Measurements from ENCODE around the gene SREBF1. TPM values are rescaled to one million over a fixed set of nuclear protein-coding genes. Genes with fewer than 3 reads are reported as not detected.
"Not testable (repeated sequence)": the region's sequence is repeated elsewhere in the genome, so short reads cannot be mapped to it uniquely, and the experiment has no call there.

Gene SREBF1
- total RNA-seq, 5 donors from 2014 or later (not counting 1 experiment from before 2014, with no cell fraction given) = 24.6 to 279 (median 38.9) TPM

DNA sequence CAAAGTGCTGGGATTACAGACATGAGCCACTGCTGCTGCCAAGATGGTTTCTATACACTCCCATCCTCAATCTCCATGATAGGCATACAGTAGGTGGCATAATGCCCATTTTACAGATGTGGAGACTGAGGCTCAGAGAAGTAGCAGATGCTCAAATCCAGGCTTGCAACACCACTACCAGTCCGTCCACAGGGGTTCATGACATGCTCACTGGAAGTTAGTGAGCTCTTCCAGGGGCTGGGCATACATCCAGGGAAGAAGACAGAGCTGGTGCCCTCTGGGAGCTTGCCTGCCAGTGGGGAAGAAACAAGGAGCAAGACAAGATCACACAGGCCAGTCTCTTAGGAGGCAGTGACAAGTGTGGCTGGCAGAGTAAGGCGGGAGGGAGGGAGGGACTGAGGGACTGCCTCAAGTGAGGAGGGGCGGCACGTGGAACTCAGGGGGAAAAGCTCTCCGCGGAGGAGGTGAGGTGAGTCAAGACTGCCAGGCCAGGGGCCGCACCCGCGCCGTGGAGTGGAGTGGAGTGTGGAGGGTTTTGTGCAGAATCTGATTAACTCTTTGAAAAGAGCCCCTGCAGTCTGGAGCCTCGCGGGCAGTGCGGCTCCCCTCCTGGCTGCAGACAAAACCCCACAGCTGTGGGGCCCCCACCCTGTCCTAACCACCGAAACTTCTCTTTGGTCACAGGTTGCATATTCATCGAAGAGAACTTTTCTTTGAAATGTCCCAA, 27.9 kb downstream of the SREBF1 start:
- no peaks in the 10 kb centered on the region for H3K27me3 Mint-ChIP-seq
- ChIA-PET CTCF (interaction anchor here (0.7 to 1.1 kb wide), 2 partner anchors 27 to 34 kb away, joined by 3 to 5 read pairs; no protein-coding TSS in a partner anchor), POLR2A (no interaction called here)
- no peaks in the 10 kb centered on the region for H3K27me3 ChIP-seq (replicated peaks in 1 of 2; ENCODE audit: control insufficient read depth in 2 of 2, extremely low read depth in 1 of 2, insufficient read depth in 2 of 2, low read length in 1 of 2)
- no peak overlapping the region for H3K27ac ChIP-seq (ENCODE audit: low read length)
- ATAC-seq (replicated peaks in 1 of 4) = no peak
- no peak overlapping the region for H3K4me3 ChIP-seq (ENCODE audit: control insufficient read depth in 1 of 2, extremely low read depth in 1 of 2, low read length in 1 of 2)
- 56% methylated on average over 11 of the region's 15 CpGs for WGBS (ENCODE audit: insufficient coverage)
- peaks cover 11 to 24% of the 10 kb centered on the region in 2 donors for H3K36me3 ChIP-seq (ENCODE audit: control insufficient read depth in 2 of 2, extremely low read depth in 1 of 2, insufficient read depth in 1 of 2, low read length in 1 of 2)
- no peak for DNase-seq
- peaks cover 8 to 13% (median 8%) of the 10 kb centered on the region in 3 donors for H3K4me1 Mint-ChIP-seq
- peaks cover 11% of the 10 kb centered on the region for H3K36me3 Mint-ChIP-seq
- no peak overlapping the region for H3K4me3 Mint-ChIP-seq
- H3K27ac Mint-ChIP-seq = peak overlapping the region; percentile 10 to 68
- no peaks in the 10 kb centered on the region for H3K9me3 Mint-ChIP-seq
- H3K9me3 ChIP-seq = no peaks in the 10 kb centered on the region
- peaks cover 0 to 23% of the 10 kb centered on the region in 2 experiments for H3K4me1 ChIP-seq (ENCODE audit: control insufficient read depth in 1 of 2, extremely low read depth in 1 of 2, insufficient read depth in 2 of 2, low read length in 2 of 2)

DNA sequence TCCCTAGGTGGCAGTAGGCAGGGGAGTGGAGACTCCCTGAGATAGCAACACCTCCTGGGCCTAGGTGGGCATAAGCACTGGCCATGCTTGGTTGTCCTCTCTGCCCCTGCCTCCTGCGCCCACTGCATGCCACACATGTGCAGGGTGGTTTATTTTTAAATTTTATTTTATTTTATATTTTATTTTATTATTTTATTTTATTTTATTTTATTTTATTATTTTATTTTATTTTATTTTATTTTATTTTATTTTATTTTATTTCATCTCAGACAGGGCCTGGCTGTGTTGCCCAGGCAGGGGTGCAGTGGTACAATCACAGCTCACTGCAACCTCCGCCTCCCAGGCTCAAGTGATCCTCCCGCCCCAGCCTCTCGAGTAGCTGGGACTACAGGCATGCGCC, 28.6 kb downstream of the SREBF1 start:
- H3K4me3 ChIP-seq (ENCODE audit: control insufficient read depth in 1 of 2, extremely low read depth in 1 of 2, low read length in 1 of 2); H3K27me3 ChIP-seq (replicated peaks in 1 of 2; ENCODE audit: control insufficient read depth in 2 of 2, extremely low read depth in 1 of 2, insufficient read depth in 2 of 2, low read length in 1 of 2); POLR2A ChIA-PET; H3K4me3 Mint-ChIP-seq; H3K27ac ChIP-seq (ENCODE audit: low read length); H3K27ac Mint-ChIP-seq; H3K9me3 Mint-ChIP-seq; DNase-seq; ATAC-seq (replicated peaks in 1 of 4); H3K27me3 Mint-ChIP-seq; H3K9me3 ChIP-seq: not testable (repeated sequence)
- H3K36me3 ChIP-seq (ENCODE audit: control insufficient read depth in 2 of 2, extremely low read depth in 1 of 2, insufficient read depth in 1 of 2, low read length in 1 of 2) = peaks cover 12 to 22% of the 10 kb centered on the region in 2 donors
- H3K36me3 Mint-ChIP-seq = peaks cover 15% of the 10 kb centered on the region
- no CpG with 5 or more reads among the region's 5 CpGs for WGBS (ENCODE audit: insufficient coverage)
- CTCF ChIA-PET = interaction anchor here (0.7 to 1.1 kb wide), 2 partner anchors 28 to 33 kb away, joined by 3 to 5 read pairs; no protein-coding TSS in a partner anchor
- peaks cover 0 to 23% of the 10 kb centered on the region in 2 experiments for H3K4me1 ChIP-seq (ENCODE audit: control insufficient read depth in 1 of 2, extremely low read depth in 1 of 2, insufficient read depth in 2 of 2, low read length in 2 of 2)
- peaks cover 8 to 13% (median 8%) of the 10 kb centered on the region in 3 donors for H3K4me1 Mint-ChIP-seq

DNA sequence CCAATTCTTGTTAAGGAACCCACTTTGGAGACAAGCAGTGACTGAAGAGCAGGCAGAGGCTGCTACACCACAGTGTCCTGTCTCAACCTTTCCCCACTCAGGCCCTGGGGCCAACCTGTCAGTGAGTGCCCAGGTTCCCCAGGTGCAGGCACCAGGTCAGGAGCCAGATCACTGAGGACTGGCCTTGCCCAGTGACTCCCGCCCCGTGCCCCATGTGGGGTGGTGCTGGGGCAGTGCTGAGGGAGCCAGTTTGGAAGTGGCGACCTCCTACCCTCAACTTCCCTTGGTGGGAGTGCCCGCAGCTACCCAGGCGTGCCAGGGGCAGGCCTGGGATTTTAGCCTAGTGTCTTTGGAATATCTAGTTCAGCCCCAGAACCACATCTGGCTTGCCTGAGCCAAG, 29.3 kb downstream of the SREBF1 start:
- Histone ChIP-seq H3K4me1 (ENCODE audit: control insufficient read depth in 1 of 2, extremely low read depth in 1 of 2, insufficient read depth in 2 of 2, low read length in 2 of 2) (peaks cover 0 to 18% of the 10 kb centered on the region in 2 experiments), H3K36me3 (ENCODE audit: control insufficient read depth in 2 of 2, extremely low read depth in 1 of 2, insufficient read depth in 1 of 2, low read length in 1 of 2) (peaks cover 12 to 17% of the 10 kb centered on the region in 2 donors), H3K4me3 (ENCODE audit: control insufficient read depth in 1 of 2, extremely low read depth in 1 of 2, low read length in 1 of 2) (no peak overlapping the region), H3K27me3 (replicated peaks in 1 of 2; ENCODE audit: control insufficient read depth in 2 of 2, extremely low read depth in 1 of 2, insufficient read depth in 2 of 2, low read length in 1 of 2) (no peaks in the 10 kb centered on the region), H3K9me3 (no peaks in the 10 kb centered on the region), H3K27ac (ENCODE audit: low read length) (no peak overlapping the region)
- H3K4me3 Mint-ChIP-seq = no peak overlapping the region
- no peak for DNase-seq
- no peaks in the 10 kb centered on the region for H3K9me3 Mint-ChIP-seq
- ATAC-seq (replicated peaks in 1 of 4) = peak in 1 of 4 experiments; percentile 7
- POLR2A ChIA-PET = no interaction called here
- H3K27ac Mint-ChIP-seq = peak overlapping the region; percentile 68
- peaks cover 15% of the 10 kb centered on the region for H3K36me3 Mint-ChIP-seq
- H3K27me3 Mint-ChIP-seq = no peaks in the 10 kb centered on the region
- peaks cover 6 to 13% (median 8%) of the 10 kb centered on the region in 3 donors for H3K4me1 Mint-ChIP-seq
- CTCF ChIA-PET = no interaction called here
- WGBS (ENCODE audit: insufficient coverage) = 100% methylated on average over 2 of the region's 5 CpGs

DNA sequence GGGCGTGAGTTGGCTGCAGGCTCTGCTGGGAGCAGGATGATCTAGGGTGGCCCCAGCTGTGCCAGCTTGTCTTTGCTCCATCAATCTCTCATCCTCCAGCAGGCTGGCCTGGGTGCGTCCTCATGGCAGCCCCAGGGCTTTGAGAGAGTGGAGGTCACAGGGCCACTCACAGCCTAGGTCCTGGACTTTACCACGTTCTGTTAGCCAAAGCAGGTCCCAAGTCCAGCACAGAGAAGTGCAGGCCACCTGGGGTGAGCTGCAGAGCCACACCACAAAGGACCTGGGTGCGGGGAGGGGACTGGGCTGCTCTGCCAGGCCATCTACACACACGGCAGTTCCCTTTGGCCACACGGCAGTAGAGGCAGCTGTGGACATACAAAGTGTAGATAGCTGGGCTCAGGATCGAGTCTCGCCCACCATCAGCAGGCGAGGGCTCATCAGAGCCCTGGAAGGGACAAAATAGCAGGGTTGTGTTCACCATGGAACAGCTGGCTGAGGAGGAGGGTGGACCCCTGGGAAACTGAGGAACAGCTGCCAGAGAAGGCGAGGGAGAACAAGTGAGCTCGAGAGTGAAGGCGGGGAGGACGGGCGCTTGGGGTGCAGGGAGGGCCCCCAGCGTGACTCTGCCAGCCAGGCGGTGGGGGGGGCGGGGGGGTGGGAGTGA, 30.0 kb downstream of the SREBF1 start:
- ChIA-PET POLR2A (no interaction called here), CTCF (interaction anchor here in 1 of 2 donors (0.9 kb wide), 1 partner anchor 21 kb away, joined by 3 read pairs; no protein-coding TSS in a partner anchor)
- H3K27ac Mint-ChIP-seq = no peak overlapping the region
- Histone ChIP-seq H3K27me3 (replicated peaks in 1 of 2; ENCODE audit: control insufficient read depth in 2 of 2, extremely low read depth in 1 of 2, insufficient read depth in 2 of 2, low read length in 1 of 2) (no peaks in the 10 kb centered on the region), H3K36me3 (ENCODE audit: control insufficient read depth in 2 of 2, extremely low read depth in 1 of 2, insufficient read depth in 1 of 2, low read length in 1 of 2) (peaks cover 12 to 17% of the 10 kb centered on the region in 2 donors), H3K9me3 (no peaks in the 10 kb centered on the region), H3K4me3 (ENCODE audit: control insufficient read depth in 1 of 2, extremely low read depth in 1 of 2, low read length in 1 of 2) (no peak overlapping the region), H3K27ac (ENCODE audit: low read length) (no peak overlapping the region), H3K4me1 (ENCODE audit: control insufficient read depth in 1 of 2, extremely low read depth in 1 of 2, insufficient read depth in 2 of 2, low read length in 2 of 2) (peaks cover 0 to 11% of the 10 kb centered on the region in 2 experiments)
- 96% methylated on average over 8 of the region's 17 CpGs for WGBS (ENCODE audit: insufficient coverage)
- no peaks in the 10 kb centered on the region for H3K9me3 Mint-ChIP-seq
- H3K27me3 Mint-ChIP-seq = no peaks in the 10 kb centered on the region
- no peak overlapping the region for H3K4me3 Mint-ChIP-seq
- H3K36me3 Mint-ChIP-seq = peaks cover 15% of the 10 kb centered on the region
- ATAC-seq (replicated peaks in 1 of 4) (no peak), DNase-seq (no peak)
- peaks cover 2 to 6% (median 5%) of the 10 kb centered on the region in 3 donors for H3K4me1 Mint-ChIP-seq

DNA sequence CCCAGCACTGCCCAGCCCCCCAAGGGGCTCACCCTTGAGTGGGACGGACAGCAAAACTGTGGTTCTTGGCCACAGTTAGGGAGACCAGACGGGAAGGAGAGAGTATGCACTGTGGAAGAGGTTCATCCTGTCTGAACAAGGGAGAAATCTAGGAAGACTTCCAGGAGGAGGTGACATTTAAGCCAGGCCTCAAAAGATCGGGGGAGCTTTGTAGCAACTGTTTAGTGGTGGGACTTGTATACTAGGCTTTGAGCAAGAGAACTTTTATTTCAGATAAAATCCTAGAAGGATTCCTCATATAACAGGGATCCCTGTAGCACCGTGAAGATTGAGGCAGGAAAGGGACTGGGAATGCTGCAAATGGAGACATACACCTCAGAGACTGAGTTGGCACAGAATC, 30.8 kb downstream of the SREBF1 start:
- H3K36me3 Mint-ChIP-seq = peaks cover 15% of the 10 kb centered on the region
- Histone ChIP-seq H3K4me3 (ENCODE audit: control insufficient read depth in 1 of 2, extremely low read depth in 1 of 2, low read length in 1 of 2) (no peak overlapping the region), H3K9me3 (no peaks in the 10 kb centered on the region), H3K27ac (ENCODE audit: low read length) (no peak overlapping the region), H3K4me1 (ENCODE audit: control insufficient read depth in 1 of 2, extremely low read depth in 1 of 2, insufficient read depth in 2 of 2, low read length in 2 of 2) (peaks cover 0 to 7% of the 10 kb centered on the region in 2 experiments), H3K27me3 (replicated peaks in 1 of 2; ENCODE audit: control insufficient read depth in 2 of 2, extremely low read depth in 1 of 2, insufficient read depth in 2 of 2, low read length in 1 of 2) (no peaks in the 10 kb centered on the region), H3K36me3 (ENCODE audit: control insufficient read depth in 2 of 2, extremely low read depth in 1 of 2, insufficient read depth in 1 of 2, low read length in 1 of 2) (peaks cover 12 to 14% of the 10 kb centered on the region in 2 donors)
- no peaks in the 10 kb centered on the region for H3K9me3 Mint-ChIP-seq
- DNase-seq (no peak), ATAC-seq (replicated peaks in 1 of 4) (no peak)
- ChIA-PET CTCF (interaction anchor here (0.5 to 0.9 kb wide), 3 partner anchors 22 to 31 kb away, joined by 3 read pairs; no protein-coding TSS in a partner anchor), POLR2A (no interaction called here)
- WGBS (ENCODE audit: insufficient coverage) = 100% methylated on average over 1 of the region's 4 CpGs
- peak overlapping the region in 1 of 2 donors; percentile 56 for H3K27ac Mint-ChIP-seq
- peaks cover 0 to 4% (median 3%) of the 10 kb centered on the region in 3 donors for H3K4me1 Mint-ChIP-seq
- H3K4me3 Mint-ChIP-seq = no peak overlapping the region
- no peaks in the 10 kb centered on the region for H3K27me3 Mint-ChIP-seq

DNA sequence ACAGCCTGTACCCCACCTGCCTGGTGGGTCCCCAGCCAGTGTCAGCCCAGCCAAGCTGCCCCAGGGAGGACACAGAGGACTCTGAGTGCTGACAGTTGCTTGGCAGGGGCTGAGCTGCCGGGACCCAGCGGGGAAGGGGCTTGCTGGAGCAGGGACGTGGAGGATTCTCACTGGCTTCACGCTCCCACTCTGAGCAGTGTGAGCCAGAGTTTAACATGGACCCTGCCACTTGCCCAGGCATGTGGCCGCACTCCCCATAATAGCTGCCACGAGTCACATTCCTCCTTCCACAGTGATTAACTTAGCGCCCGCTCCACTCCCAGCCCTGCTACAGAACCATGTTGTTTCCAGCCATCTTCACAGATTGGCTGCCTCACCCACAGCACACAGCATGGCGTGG, 31.2 kb downstream of the SREBF1 start:
- H3K9me3 ChIP-seq = no peaks in the 10 kb centered on the region
- H3K27ac Mint-ChIP-seq = no peak overlapping the region
- no peak for DNase-seq
- POLR2A ChIA-PET = no interaction called here
- peaks cover 0 to 4% (median 3%) of the 10 kb centered on the region in 3 donors for H3K4me1 Mint-ChIP-seq
- no peak overlapping the region for H3K4me3 ChIP-seq (ENCODE audit: control insufficient read depth in 1 of 2, extremely low read depth in 1 of 2, low read length in 1 of 2)
- no peak for ATAC-seq (replicated peaks in 1 of 4)
- no peaks in the 10 kb centered on the region for H3K9me3 Mint-ChIP-seq
- H3K36me3 Mint-ChIP-seq = peaks cover 15% of the 10 kb centered on the region
- WGBS (ENCODE audit: insufficient coverage) = 95% methylated on average over 9 of the region's 9 CpGs
- no peak overlapping the region for H3K4me3 Mint-ChIP-seq
- H3K27me3 ChIP-seq (replicated peaks in 1 of 2; ENCODE audit: control insufficient read depth in 2 of 2, extremely low read depth in 1 of 2, insufficient read depth in 2 of 2, low read length in 1 of 2) = no peaks in the 10 kb centered on the region
- no peaks in the 10 kb centered on the region for H3K27me3 Mint-ChIP-seq
- peaks cover 8 to 9% of the 10 kb centered on the region in 2 donors for H3K36me3 ChIP-seq (ENCODE audit: control insufficient read depth in 2 of 2, extremely low read depth in 1 of 2, insufficient read depth in 1 of 2, low read length in 1 of 2)
- no peak overlapping the region for H3K27ac ChIP-seq (ENCODE audit: low read length)
- CTCF ChIA-PET = interaction anchor here in 1 of 2 donors (0.6 kb wide), 2 partner anchors 20 to 31 kb away, joined by 3 to 11 read pairs; no protein-coding TSS in a partner anchor
- peaks cover 0 to 7% of the 10 kb centered on the region in 2 experiments for H3K4me1 ChIP-seq (ENCODE audit: control insufficient read depth in 1 of 2, extremely low read depth in 1 of 2, insufficient read depth in 2 of 2, low read length in 2 of 2)

All from T-cell (primary cell).